Measurements from ENCODE around the gene PCNA. TPM values are rescaled to one million over a fixed set of nuclear protein-coding genes. Genes with fewer than 3 reads are reported as not detected.

The PCNA gene
- total and polyA plus RNA-seq, 9 of the 15 experiments (the other 6 are each of a cell fraction or from before 2014, with no cell fraction given), result 213 to 390 (median 291) TPM

- ChIA-PET POLR2A (interaction anchor here (1.2 kb wide), 1 partner anchor 20 kb away, joined by 3 read pairs; no protein-coding TSS in a partner anchor), CTCF (ENCODE audit: low intra/inter-chr PET ratio) (no interaction called here)
- Histone ChIP-seq H3K4me2 (ENCODE audit: insufficient read depth, low read length) (no peak overlapping the region), H3K9me1 (ENCODE audit: control insufficient read depth, insufficient read depth, low read length) (no peaks in the 10 kb centered on the region), H3K27me3 (ENCODE audit: control insufficient read depth in 2 of 2, insufficient read depth in 2 of 2, low read length in 2 of 2) (no peaks in the 10 kb centered on the region), H3K79me2 (ENCODE audit: control insufficient read depth, insufficient read depth, low read length) (peaks cover 22% of the 10 kb centered on the region), H3K36me3 (ENCODE audit: control insufficient read depth, insufficient read depth, low read length) (no peaks in the 10 kb centered on the region), H3K27ac (ENCODE audit: extremely low read depth, low read depth, low read length) (no peak overlapping the region), H3K4me1 (replicated peaks in 1 of 2; ENCODE audit: control insufficient read depth in 2 of 2, insufficient read depth in 2 of 2, low read length in 2 of 2) (peaks cover 10 to 11% of the 10 kb centered on the region in 2 experiments; a peak in 4 of 5 replicates), H3K9ac (ENCODE audit: insufficient read depth in 1 of 2, low read depth in 2 of 2, low read length in 2 of 2) (no peak overlapping the region), H4K20me1 (replicated peaks; ENCODE audit: control insufficient read depth, insufficient read depth, low read length) (peaks cover 8% of the 10 kb centered on the region; the same call in 1 of the 2 replicates), H2AFZ (ENCODE audit: low read depth, low read length) (no peak overlapping the region), H3K9me3 (replicated peaks; ENCODE audit: control insufficient read depth, insufficient read depth, low read depth, low read length) (no peaks in the 10 kb centered on the region), H3K4me3 (no peak overlapping the region)
- no peak for FAIRE-seq
- BruUV-seq (replicated peaks), result no TSS peak
- 65% methylated on average over 6 of the region's 6 CpGs for WGBS (ENCODE audit: insufficient coverage, low coverage, missing lambda C conversion rate)
- in situ Hi-C loops (cut with MboI), result no loop called here
- intact Hi-C loops (cut with micrococcal nuclease), result no loop called here
- DNase-seq (ENCODE audit: extremely low read depth in 1 of 4, low spot score in 3 of 4), result no peak
- no peak for ATAC-seq
- TF ChIP-seq ZNF318 (IDR thresholded peaks at IDR 0.05; ENCODE audit: borderline replicate concordance in 1 of 2, low read depth in 1 of 2) (no peak), ZNF699 (CRISPR knock-in tag; IDR thresholded peaks at IDR 0.05; ENCODE audit: insufficient replicate concordance) (no peak), ZBTB9 (CRISPR knock-in tag; IDR thresholded peaks at IDR 0.05) (no peak), ZNF609 (CRISPR knock-in tag; IDR thresholded peaks at IDR 0.05; ENCODE audit: borderline replicate concordance) (no peak)
Measured at GRCh38 chr20:5148581-5148980, 28.8 kb upstream of the PCNA start.

Data from K562 (cell line).